Activated CD4-positive, CD25-positive, alpha-beta regulatory T cell (primary cell): ENCODE measurements around the gene LRRC4B.
"Not testable (repeated sequence)": the region's sequence is repeated elsewhere in the genome, so short reads cannot be mapped to it uniquely, and the experiment has no call there.

ENCODE experiments used
- DNase-seq, 4 experiments: peaks; one replicate each; lab custom pipeline; 2025; lab: John Stamatoyannopoulos, UW

The LRRC4B gene

DNA sequence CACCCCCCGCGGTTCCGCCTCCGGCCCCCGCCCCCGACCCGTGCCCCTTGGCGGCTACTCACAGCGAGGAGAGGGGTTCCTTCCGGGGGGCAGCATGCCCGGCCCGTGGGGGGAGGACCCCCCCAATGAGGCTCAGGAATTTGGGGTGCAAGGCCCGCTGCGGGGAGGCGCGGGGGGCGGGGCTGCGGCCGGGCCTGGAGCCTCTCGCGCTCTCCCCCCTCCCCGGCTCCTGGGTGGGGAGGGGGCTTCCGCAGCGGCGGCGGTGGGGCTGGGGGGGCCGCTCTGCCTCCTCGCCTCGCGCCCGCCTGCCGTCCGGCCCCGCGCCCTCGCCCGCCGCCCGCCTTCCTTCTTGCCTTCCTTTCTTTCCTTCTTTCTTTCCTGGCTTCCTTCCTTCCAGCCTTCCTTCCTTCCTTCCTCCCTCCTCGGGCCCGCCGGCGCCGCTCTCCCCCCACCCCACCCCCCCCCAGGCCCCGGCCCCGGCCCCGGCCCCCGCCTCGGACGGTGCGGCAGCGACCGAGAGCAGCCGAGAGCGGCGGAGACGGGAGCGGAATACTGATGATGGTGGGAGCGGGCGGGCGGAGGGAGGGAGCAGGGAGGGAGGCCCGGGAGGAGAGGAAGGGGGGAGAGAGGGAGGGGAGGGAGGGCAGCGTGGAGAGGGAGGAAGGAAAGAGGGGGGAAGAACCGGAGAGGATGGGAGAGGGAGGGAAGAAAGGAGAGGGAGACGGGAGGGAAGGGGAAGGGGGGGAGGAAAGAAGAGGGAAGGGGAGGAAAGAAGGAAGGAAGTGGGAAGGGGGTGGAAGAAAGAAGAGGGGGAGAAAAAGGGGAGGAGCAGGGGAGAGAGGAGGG lies at the start of gene LRRC4B:
TSS of gene LRRC4B (minus strand) at position 554 of the 846 bp plus-strand sequence. CDS start 19,597 bp downstream, outside the sequence.
- DNase-seq = no peak

GRCh38 chr19:50612504-50613404 lies 44.5 kb upstream of the LRRC4B start:
- DNase-seq = not testable (repeated sequence)

GRCh38 chr19:50607874-50608785 lies 39.9 kb upstream of the LRRC4B start:
- DNase-seq = peak; percentile 19 to 66 (median 34)

GRCh38 chr19:50607388-50607787 lies 39.2 kb upstream of the LRRC4B start:
- DNase-seq = no peak

GRCh38 chr19:50606059-50606836 lies 38.0 kb upstream of the LRRC4B start:
- DNase-seq = not testable (repeated sequence)

DNA sequence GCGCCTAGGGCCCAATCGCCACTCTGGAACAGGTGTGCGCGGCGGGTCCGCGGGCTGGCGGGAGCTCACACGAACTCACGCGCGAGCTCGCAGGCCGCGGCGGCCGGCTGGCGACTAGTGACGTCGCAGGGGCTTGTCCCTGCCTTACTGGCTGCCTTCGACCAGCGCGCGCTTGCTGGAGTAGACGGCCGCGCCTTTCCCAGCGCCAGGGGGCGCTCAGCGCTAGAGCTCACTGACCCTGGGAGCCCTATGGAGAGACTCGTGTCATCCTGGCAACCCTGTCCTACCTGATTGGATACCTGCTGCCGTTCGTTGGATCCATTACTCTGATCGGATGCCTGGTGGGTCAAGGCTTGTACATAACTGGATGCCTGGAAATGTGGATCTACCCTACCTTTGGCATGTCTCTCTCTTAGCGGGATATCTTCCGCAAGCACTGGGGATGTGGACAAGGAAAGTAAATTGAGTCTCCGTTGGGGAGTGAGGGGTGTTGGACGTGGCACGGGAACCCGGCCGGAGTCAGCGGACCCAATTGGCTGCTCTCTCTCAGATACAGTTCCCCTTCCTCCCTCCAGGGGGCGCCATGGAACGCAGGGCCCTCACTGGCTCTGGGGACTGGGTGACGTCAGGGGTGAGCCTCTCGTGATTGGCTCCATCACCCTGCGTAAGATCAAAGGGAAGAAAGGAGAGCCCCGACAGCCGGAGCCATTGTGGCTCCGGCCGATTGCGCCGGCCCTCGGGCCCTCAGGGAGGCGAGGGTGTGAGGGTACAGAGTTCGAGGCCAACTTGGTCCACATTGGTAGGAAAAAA lies 36.2 kb upstream of the LRRC4B start:
- not testable (repeated sequence) for DNase-seq

DNA sequence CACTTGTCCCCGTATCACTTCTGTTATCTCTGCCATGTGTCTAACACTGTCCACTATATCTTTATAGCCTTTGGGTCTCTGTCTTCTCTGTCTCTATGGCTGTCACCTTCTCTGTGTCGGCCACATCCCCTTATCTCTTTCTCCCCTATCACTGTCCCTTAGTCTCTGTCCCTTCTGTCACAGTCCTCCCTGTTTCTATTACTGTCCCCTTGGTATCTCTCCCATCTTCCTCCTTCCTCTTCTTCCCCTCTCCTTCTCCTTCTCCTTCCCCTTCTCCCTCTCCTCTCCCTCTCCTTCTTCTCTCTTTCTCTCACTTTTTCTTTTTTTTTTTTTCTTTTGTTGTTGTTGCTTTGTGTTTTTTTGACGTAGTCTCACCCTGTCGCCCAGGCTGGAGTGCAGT lies 34.7 kb upstream of the LRRC4B start:
- no peak for DNase-seq

DNA sequence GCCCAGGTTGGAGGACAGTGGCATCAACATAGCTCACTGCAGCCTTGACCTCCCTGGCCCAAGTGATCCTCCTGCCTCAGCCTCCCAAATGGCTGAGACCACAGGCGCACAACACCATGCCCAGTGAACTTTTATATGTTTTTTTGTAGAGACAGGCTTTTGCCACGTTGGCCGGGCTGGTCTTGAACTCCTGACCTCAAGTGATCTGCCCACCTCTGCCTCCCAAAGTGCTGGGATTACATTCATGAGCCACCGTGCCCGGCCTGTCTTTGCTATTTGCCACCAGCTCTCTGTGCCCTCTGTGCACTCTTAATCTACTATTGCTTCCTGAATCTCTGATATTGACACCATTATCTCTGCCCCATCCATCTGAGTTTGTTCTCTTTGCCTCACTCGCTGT lies 34.3 kb upstream of the LRRC4B start:
- DNase-seq = no peak

GRCh38 chr19:50602089-50602422 lies 33.8 kb upstream of the LRRC4B start:
- DNase-seq = no peak

GRCh38 chr19:50601407-50602088 lies 33.3 kb upstream of the LRRC4B start:
- no peak for DNase-seq

- no peak for DNase-seq
Observed at GRCh38 chr19:50599427-50599826, 31.2 kb upstream of the LRRC4B start.

DNA sequence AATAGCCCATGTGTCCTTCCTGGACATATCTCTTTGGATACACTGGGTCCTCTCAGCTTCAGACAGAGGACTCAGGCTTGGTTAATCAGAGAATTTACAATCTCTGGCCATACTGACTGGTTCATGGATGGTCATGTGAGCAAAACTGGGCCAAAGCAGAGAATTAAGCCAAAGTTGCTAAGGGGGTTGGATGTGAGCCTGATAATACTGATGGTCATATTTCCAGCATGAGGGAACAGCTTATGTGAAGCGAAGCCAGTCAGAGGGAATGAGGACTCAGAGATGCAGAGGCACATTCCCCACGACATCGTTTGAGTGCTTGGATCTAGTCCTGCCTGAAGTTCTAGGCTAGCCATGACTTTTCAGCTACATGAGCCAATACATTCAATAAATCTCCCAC lies 22.0 kb upstream of the LRRC4B start:
- DNase-seq = no peak

- not testable (repeated sequence) for DNase-seq
Observed at GRCh38 chr19:50581795-50582660, 13.8 kb upstream of the LRRC4B start.

GRCh38 chr19:50580970-50581634 lies 12.9 kb upstream of the LRRC4B start:
- DNase-seq = no peak

DNA sequence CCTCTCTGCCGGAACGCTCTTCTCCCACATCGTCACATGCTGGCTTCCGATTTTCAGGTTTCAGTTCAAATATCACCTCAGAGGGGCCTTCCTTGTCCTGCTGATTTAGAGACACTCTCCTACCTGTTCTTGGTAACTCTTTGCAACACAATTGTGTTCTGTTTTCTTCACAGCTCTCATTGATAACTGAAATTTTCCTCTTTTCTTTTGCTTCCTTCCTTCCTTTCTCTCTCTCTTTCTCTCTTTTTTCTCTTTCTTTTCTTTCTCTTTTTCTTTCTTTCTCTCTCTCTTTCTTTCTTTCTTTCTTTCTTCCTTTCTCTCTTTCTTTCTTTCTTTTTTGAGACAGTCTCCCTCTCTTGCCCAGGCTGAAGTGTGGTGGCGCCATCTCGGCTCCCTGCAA lies 12.0 kb upstream of the LRRC4B start:
- DNase-seq = no peak

DNA sequence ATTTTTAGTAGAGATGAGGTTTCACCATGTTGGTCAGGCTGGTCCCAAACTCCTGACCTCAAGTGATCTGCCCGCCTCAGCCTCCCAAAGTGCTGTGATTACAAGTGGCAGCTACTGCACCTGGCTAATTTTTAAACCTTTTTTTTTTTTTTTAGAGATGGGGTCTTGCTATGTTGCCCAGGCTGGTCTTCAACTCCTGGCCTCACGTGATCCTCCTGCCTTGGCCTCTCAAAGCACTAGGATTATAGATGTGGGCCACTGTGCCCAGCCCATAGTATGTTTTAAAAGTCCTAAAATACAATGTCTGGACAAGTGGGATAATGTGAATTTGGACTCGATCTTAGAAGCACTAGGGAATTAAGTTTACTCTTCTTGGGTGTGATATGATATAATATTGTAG lies 8.5 kb upstream of the LRRC4B start:
- DNase-seq = not testable (repeated sequence)

DNA sequence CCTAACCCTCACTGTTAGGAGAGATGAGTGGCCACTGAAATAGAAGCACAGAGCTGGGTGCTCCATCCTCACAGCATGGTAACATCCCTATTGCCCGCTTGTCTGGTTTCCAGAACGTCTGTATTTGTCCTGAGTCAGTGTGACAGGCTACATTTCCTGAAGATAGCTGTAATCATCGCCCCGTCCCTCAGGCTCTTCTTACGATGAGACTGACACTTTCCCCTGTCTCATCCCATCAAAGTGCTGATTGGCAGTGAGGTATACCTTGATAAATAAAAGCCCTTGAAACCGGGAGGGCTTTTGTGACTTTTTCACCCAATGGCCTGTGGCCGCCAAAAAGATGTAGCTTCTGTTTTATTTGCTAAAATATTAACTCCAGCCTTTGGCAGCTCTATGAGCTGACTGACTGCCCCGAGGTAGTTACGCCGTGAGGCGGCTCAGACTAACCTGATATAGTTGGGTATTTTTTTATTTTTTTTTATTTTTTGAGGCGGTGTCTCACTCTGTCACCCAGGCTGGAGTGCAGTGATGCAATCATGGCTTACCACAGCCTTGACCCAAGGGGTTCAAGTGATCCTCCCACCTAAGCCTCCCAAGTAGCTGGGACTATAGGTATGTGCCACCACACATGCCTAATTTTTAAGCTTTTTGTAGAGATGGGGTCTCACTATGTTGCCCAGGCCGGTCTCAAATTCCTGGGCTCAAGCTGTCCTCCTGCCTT lies 5.7 kb upstream of the LRRC4B start:
- DNase-seq = no peak
